ENCODE results near the gene RAB7B.

GRCh38 chr1:205998457-205999241 is 4.5 kb downstream of the RAB7B start:
- TF ChIP-seq CTCF (IDR thresholded peaks at IDR 0.05; ENCODE audit: poor library complexity) (no peak), EZH2 (IDR thresholded peaks at IDR 0.05; ENCODE audit: borderline replicate concordance) (no peak), EZH2phosphoT487 (IDR thresholded peaks at IDR 0.05; ENCODE audit: low read depth, severe bottlenecking, unreplicated experiment) (no peak)
